Mucosa of stomach (tissue), 1 donor: ENCODE data around the gene NACC2.

Experiments used
- H3K27me3 ChIP-seq: one replicate; pipeline ENCODE4 v1.7.0; 2013; ENCODE audit warnings: mild to moderate bottlenecking, low read length; ENCODE audit not compliant: control insufficient read depth, insufficient read depth
- H3K36me3 ChIP-seq: one replicate; pipeline ENCODE4 v1.7.0; 2013; ENCODE audit warnings: low read length; ENCODE audit not compliant: control insufficient read depth, insufficient read depth
- H3K4me1 ChIP-seq: one replicate; pipeline ENCODE4 v1.7.0; 2013; ENCODE audit warnings: mild to moderate bottlenecking, low read length; ENCODE audit not compliant: control insufficient read depth, insufficient read depth
- H3K4me3 ChIP-seq: one replicate; pipeline ENCODE4 v1.7.0; 2013; ENCODE audit warnings: low read length
- H3K9ac ChIP-seq: one replicate; pipeline ENCODE4 v1.7.0; 2013; ENCODE audit warnings: mild to moderate bottlenecking, low read length, moderate library complexity
- H3K9me3 ChIP-seq: one replicate; pipeline ENCODE4 v1.7.0; 2013; ENCODE audit warnings: mild to moderate bottlenecking, low read length, moderate library complexity; ENCODE audit not compliant: control insufficient read depth
- donor health status: Pancreatic carcinoma.

The NACC2 gene

DNA sequence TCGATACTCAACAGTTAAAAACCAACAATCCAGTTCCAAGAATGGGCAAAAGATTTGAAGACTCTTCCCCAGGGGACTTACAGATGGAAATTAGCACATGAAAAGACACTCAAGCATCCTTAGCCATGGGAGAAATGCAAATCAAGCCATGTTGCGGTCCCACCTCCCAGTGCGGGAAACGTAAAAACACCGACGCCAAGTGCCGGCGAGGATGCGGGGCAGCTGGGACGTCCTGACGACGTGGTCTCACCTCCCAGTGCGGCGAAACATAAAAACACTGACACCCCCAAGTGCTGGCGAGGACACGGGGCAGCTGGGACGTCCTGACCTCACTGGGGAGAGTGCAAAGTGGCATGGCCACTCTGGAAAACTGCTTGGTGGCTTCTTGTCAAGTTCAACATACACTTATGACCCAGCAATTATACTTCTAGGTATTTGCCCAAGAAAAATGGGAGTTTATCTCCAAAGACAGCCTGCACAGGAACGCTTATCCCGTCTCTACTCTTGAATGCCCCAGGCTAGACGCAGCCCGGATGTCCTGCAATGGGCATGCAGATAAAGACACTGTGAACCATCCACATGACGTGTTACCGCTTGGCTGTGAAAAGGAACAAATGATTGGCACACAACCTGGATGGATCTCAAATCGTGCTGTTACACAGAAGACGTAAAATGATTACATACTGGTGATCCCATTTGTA lies 73.8 kb downstream of the NACC2 start:
- Histone ChIP-seq H3K4me3 (no peak overlapping the region), H3K9me3 (no peaks in the 10 kb centered on the region), H3K36me3 (no peaks in the 10 kb centered on the region), H3K27me3 (no peaks in the 10 kb centered on the region), H3K9ac (no peak overlapping the region), H3K4me1 (peaks cover 20% of the 10 kb centered on the region)

DNA sequence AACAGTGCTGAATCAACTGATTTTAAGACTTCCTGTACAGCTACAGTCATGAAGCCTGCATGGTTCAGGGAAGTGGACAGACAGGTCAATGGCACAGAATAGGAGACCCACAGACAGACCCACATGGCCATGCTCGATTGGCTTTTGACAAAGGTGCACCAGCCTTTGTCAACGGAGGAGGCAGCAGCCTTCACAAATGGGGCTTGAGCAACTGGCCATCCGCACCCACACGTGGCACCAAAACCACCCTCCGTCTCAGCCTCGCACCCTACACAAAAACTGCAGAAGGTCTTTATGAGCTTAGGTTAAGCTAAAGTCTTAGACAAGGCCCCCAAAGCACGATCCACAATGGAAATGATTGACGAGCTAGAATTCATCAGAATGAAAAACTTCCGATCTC lies 74.4 kb downstream of the NACC2 start:
- H3K27me3 ChIP-seq = no peaks in the 10 kb centered on the region
- H3K4me1 ChIP-seq = peaks cover 20% of the 10 kb centered on the region
- H3K9me3 ChIP-seq = no peaks in the 10 kb centered on the region
- H3K4me3 ChIP-seq = no peak overlapping the region
- no peaks in the 10 kb centered on the region for H3K36me3 ChIP-seq
- no peak overlapping the region for H3K9ac ChIP-seq

DNA sequence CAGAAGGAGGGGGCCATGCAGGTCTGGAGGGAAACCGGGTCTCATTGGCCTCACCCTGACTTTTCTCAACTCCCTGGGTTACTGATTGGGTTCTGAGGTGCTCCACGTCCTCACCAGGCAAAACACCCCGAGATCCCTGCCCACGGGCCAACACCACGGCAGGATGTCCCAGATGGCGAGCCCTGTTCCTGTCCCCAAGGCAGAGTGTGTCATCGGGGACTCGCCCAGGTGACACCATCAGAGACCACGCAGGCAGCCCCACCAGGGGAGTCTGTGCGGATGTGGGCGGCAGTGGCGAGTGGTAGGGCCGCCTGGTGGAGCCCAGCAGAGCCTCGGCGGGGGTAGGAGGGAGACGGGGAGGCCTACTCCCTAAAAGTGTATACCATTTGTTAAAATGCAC lies 74.9 kb downstream of the NACC2 start:
- Histone ChIP-seq H3K36me3 (no peaks in the 10 kb centered on the region), H3K27me3 (no peaks in the 10 kb centered on the region), H3K9ac (no peak overlapping the region), H3K4me3 (no peak overlapping the region), H3K4me1 (peaks cover 20% of the 10 kb centered on the region), H3K9me3 (no peaks in the 10 kb centered on the region)

DNA sequence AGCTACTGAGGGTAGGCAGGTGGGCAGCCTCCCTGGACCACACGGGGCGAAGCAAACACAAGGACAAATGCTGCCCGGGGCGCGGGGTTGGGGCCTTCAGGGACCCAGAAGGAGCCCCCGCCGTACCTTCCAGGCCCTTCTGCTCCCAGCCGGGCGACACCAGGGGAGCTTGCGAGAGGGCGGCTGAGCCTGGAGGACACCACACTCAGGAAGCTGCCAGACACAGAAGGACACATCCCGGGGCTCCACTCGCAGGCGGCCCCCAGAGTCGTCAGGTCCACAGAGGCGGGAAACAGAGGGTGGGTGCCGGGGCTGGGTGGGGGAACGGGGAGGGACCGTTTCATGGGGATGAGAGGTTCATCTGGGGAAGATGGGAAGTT lies 75.4 kb downstream of the NACC2 start:
- Histone ChIP-seq H3K9me3 (no peaks in the 10 kb centered on the region), H3K27me3 (no peaks in the 10 kb centered on the region), H3K4me1 (peaks cover 21% of the 10 kb centered on the region), H3K4me3 (no peak overlapping the region), H3K9ac (no peak overlapping the region), H3K36me3 (no peaks in the 10 kb centered on the region)

DNA sequence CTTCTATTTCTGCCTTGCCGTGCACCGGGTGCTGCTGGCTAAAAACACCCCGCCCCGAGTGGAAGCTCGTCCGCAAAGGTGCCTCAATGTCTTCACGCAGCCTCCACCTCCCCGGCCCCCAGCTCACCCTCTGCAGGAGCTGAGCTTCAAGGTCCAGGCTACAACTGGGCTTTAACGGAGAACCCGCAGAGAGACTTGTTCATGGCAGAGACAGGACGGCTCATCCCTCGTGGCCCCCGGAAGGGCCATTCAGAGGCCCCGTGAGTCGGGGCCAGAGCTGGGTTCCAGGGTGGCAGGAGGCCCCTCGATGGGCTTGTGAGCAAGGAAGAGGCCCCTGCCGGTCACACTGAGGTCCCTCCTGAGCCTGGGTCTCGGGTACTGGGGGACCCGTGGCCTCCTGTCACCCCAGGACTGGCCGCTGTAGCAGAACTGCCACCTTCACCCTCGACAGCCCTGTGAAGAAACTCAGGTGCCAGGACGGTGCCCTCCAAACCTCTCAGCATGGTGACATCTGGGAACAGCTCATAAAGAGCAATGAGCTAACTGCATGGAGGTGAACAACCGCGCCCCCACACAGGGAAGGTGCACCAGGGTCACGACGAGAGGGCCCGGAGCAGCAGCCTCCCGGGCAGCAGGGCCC lies 75.9 kb downstream of the NACC2 start:
- no peaks in the 10 kb centered on the region for H3K36me3 ChIP-seq
- no peak overlapping the region for H3K4me3 ChIP-seq
- no peaks in the 10 kb centered on the region for H3K9me3 ChIP-seq
- H3K9ac ChIP-seq = no peak overlapping the region
- H3K27me3 ChIP-seq = no peaks in the 10 kb centered on the region
- peaks cover 25% of the 10 kb centered on the region for H3K4me1 ChIP-seq

DNA sequence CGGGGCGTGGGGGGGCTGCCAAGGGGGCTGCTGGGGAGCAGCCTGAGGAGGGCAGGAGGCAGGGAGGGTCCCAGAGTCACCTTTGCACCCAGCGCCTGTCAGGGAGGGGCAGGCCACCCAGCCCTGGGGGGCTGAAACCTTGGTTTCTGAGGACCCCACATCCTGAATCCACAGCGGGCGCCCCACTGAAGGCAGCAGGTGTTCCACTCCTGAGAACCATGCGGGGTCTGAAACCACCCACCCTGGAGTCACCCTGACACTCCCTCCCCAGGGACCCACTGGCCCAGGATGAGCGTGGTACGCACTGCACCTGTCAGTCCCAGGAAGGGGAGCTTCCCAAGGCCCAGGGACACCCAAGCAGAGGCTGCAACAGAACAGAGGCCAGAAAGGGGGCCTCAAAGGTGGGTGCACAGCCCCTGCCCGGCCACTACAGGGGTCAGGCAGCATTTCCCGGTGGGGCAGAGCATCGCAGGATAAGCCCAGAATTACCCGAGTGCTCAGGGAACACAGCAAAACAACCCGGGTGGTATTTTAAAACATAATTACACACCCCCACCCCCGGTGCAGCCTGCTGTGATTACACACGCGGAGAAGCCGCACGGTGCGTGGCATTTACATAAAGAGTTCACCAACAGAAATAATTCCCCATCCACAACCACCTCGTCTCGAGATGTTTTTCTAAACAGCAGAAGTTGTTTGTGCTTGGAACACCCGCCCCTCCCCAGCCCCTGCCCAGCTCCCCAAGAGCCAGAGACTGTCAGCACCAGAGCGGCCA lies 76.6 kb downstream of the NACC2 start:
- Histone ChIP-seq H3K9ac (no peak overlapping the region), H3K9me3 (no peaks in the 10 kb centered on the region), H3K4me1 (peaks cover 18% of the 10 kb centered on the region), H3K27me3 (no peaks in the 10 kb centered on the region), H3K36me3 (no peaks in the 10 kb centered on the region), H3K4me3 (no peak overlapping the region)

DNA sequence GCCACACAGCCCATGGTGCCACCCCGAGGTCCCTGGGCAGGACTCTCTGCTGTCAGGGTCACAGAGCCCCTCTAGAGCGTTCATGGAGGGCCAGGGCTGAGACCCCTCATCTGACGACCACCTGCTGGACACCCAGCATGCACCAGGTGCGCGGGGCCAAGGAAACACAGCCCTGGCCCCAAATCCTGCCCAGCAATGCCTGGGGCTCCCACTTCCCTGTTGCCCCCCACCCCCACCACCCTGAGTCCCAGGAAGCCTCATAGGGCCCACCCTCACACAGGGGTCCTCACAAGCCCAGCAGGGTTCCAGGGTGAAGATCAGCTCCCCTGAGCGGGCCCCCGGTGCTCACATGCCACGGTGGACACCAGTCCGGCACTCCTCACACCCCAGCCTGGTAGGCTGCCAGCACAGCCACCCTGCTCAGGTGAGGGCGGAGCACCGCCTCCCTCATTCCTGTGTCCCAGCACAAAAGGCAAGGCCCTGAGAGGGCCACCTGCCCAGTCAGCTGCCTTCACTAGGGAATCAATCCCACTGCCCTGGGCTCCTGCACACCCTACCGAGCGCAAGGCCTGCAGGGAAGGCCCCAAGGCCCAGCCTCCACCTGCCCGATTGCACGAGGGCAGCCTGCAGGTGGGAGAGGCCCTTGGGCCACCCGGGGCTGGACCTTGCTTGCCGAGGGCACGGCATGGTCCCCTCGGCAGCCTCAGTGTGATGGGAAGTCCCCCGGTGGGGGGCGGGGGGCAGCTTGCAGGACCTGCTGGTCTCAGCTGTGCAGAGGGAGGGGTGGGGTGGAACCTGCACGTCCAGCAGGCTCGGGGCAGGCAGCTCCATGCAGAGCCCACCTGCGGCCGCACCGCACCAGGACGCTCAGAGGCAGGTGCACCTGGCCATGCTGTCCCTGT lies 77.5 kb downstream of the NACC2 start:
- Histone ChIP-seq H3K9me3 (no peaks in the 10 kb centered on the region), H3K4me3 (no peak overlapping the region), H3K9ac (no peak overlapping the region), H3K36me3 (no peaks in the 10 kb centered on the region), H3K4me1 (peaks cover 18% of the 10 kb centered on the region), H3K27me3 (no peaks in the 10 kb centered on the region)

DNA sequence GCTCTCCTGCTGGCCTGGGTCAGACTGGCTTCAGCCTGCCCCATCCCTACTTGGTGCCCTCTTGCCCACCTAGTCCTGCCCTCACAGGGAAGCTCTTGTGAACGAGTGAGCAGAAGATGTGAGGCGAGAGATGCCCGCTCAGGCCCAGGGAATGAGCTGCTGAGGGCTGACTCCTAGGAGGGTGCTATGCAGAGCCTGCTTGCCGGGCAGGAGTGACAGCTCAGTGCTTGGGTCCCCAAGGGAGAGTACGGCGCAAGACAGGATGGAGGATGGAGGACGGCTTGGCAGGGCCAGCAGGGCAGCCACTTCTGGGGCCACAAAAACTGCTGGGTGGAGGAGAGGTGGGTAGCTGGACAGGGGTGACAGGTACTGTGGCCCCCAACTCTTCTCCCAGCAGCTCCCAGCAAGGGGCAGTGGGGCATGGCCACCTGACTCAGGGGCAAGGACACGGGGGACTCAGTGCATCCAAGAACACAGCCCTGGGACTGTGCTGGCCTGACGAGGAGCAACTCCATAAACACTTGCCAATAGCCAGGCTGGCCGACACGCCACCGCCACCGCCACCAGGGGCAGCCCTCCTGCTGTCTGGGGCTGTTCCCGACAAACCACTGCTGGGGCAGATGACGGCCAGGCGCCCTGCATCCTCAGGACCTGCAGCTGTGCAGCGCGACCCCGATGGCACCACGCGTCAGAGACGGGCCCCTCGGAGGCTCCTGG lies 78.4 kb downstream of the NACC2 start:
- Histone ChIP-seq H3K4me3 (no peak overlapping the region), H3K4me1 (peaks cover 21% of the 10 kb centered on the region), H3K9ac (no peak overlapping the region), H3K36me3 (no peaks in the 10 kb centered on the region), H3K9me3 (no peaks in the 10 kb centered on the region), H3K27me3 (no peaks in the 10 kb centered on the region)

DNA sequence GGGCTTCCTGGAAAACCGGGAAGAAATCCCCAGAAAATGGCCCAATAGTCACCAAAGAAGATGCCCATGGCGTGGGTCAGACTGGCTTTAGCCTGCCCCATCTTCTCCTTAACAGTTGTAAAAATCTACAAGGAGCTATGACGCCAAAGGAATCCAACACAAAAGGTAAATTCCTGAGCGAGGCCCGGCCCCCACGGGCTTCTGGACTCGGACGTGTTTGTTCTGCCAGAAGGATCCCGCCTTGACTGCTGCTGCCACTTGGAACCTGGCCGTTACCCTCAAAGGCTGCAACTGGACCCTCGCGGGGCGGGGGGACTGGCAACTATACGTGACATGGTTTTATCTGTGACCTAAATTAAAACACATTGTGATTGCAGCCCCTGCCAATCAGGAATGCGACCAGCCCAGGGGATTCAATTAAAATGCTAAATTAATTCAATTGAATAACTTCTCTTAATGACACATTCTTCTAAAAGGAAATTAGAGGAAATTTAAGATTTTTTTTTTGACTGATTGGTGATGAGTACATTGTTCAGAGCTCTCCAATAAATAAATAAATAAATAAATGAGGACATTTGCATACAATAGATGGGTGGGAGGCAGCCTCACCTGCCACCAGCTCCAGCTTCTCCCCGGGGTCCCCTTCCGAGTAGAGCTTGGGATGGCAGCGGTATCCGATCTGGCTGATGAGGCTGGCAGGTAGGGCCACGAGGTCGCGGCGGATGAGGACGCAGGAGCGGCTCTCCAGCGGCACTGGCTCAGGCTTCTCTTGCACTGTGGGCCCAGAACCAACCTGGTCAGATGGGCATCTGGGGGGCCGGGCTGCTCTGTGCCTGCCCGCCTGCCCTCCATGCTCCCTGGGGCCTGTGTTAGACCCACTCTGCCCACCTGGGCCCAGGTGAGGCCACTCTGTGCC lies 79.2 kb downstream of the NACC2 start:
- Histone ChIP-seq H3K9me3 (no peaks in the 10 kb centered on the region), H3K36me3 (no peaks in the 10 kb centered on the region), H3K4me3 (no peak overlapping the region), H3K4me1 (peaks cover 21% of the 10 kb centered on the region), H3K9ac (no peak overlapping the region), H3K27me3 (no peaks in the 10 kb centered on the region)

DNA sequence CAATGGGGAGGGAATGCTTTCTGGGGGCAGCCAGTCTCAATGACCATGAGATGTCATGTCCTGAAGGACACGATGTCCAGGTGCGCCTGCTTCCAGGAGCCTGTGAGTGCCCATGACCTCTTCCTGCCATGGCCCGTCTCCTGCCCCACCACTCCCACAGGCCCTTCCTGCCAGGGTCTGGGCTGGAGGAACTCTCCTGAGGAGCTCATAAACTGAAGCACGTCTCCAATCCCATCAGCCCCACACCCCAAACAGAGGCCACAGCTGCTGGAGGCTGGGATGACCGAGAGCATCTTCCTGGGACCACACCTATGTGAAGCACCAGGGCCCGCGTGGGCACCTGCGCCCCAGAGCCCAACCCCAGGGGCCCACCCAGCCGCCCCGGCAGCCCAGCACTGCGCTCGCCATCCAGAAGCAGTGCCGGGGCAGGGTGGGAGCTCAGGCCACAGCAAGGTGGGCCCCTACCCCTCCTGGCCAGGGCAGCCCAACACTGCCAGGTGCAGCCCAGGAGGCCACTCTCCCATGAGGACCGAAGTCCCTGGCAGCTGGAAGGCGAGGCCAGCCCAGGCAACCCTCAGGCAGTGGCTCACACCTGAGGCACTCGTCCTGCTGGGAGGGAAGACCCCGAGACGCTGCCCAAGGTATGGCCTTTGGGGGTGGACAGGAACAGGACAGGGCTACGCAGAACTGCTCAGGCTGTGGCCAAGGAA lies 80.0 kb downstream of the NACC2 start:
- Histone ChIP-seq H3K27me3 (no peaks in the 10 kb centered on the region), H3K4me1 (peaks cover 21% of the 10 kb centered on the region), H3K9me3 (no peaks in the 10 kb centered on the region), H3K9ac (no peak overlapping the region), H3K36me3 (no peaks in the 10 kb centered on the region), H3K4me3 (no peak overlapping the region)
